Stimulated activated CD4-positive, alpha-beta T cell treated with anti-CD3 and anti-CD28 coated beads, Interleukin-1b, Interleukin-23, amount 100 ng/mL, for 4 hours (primary cell): ENCODE measurements around the gene TERT.
"Not testable (repeated sequence)": the region's sequence is repeated elsewhere in the genome, so short reads cannot be mapped to it uniquely, and the experiment has no call there.

ENCODE experiments used
- DNase-seq, 2 donors: peaks; one replicate each; pipeline ENCODE4 v3.0.0-alpha.2; 2020; ENCODE audit warnings: low read depth in 2 of 2

Gene TERT

GRCh38 chr5:1294206-1294834, 548 bp downstream of the TERT start:
- no peak for DNase-seq

DNA sequence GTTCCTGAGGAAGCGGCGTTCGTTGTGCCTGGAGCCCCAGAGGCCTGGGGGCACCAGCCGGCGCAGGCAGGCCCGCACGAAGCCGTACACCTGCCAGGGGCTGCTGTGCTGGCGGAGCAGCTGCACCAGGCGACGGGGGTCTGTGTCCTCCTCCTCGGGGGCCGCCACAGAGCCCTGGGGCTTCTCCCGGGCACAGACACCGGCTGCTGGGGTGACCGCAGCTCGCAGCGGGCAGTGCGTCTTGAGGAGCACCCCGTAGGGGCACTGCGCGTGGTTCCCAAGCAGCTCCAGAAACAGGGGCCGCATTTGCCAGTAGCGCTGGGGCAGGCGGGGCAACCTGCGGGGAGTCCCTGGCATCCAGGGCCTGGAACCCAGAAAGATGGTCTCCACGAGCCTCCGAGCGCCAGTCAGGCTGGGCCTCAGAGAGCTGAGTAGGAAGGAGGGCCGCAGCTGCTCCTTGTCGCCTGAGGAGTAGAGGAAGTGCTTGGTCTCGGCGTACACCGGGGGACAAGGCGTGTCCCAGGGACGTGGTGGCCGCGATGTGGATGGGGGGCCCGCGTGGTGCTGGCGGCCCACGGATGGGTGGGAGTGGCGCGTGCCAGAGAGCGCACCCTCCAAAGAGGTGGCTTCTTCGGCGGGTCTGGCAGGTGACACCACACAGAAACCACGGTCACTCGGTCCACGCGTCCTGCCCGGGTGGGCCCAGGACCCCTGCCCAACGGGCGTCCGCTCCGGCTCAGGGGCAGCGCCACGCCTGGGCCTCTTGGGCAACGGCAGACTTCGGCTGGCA, 1.3 kb downstream of the TERT start:
- DNase-seq, result no peak

DNA sequence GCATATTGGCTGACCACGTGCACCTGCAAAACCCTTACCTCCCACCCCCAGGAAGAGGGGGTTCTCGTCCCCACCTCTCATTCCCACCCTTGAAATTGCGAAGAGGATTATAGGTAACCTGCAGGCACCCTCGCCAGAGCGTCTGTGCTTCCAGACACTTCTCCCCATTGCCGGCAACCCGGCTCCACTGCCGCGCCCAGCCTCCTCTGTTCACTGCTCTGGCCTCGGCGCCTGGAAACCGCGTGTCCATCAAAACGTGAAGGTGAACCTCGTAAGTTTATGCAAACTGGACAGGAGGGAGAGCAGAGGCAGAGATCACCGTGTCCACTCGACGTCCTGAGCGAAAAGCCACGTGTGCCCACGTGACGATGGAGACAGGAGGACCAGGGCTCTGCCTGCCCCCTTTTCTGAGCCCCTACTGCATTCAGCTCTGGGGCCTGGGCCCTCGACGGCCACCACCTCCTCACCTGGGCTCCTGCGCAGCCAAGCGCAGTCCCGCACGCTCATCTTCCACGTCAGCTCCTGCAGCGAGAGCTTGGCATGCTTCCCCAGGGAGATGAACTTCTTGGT, 1.9 kb downstream of the TERT start:
- no peak for DNase-seq

DNA sequence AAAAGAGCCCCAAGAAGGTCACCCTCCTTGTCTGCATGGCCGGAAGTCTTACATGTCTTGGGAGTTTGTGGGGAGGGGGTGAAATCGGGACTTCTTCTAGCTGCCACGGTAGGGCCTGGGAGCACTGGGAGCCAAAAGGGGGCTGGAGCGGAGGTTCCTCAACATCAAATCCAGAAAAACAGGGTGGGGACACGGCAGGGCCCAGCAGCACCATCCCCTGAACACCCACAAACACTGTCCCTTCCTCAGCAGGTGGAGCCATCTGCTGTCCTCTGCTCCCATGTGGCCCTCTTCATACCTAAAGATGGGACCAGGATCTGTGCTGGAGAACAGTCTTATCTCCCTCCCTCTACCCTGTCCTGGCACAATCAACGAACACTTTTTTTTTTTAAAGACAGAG, 2.7 kb downstream of the TERT start:
- DNase-seq, result no peak

DNA sequence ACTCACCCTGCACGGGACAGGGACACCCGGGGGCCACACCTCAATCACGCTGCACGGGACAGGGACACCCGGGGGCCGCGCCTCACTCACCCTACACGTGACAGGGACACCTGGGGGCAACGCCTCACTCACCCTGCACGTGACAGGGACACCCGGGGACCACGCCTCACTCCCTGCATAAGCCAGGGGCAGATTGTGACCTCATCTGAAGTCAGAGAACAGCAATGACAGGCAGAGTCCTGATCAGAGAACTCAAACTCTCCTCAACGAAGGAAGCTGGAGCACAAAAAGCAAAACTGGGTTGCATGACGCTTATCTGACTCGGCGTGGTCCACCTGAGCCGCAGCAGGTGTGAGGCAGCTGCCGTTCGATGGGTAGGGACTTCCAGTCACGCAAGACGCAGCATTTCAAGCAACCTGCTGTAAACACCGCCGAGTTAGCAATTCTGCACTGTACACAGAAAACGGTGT, 3.2 kb downstream of the TERT start:
- no peak for DNase-seq

- not testable (repeated sequence) for DNase-seq
Observed at GRCh38 chr5:1290956-1291355, 3.9 kb downstream of the TERT start.

GRCh38 chr5:1289559-1289958, 5.3 kb downstream of the TERT start:
- not testable (repeated sequence) for DNase-seq

GRCh38 chr5:1288439-1289335, 6.2 kb downstream of the TERT start:
- no peak for DNase-seq

GRCh38 chr5:1285883-1286291, 9.0 kb downstream of the TERT start:
- no peak for DNase-seq

DNA sequence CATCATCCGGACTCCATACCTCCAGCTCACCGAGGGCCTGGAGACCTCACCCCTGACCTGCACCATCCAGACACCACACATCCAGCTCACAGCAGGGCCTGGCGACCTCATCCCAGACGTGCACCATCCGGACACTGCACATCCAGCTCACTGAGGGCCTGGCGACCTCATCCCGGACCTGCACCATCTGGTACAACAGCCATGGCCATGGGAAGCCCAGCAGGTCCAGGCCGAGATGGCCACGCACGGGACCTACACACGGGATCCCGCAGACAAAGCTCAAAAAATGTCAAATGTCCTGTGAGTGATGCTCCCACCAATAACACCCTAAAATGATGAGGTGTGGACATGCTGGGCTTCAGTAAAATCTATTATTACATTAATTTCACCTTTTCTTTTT, 9.7 kb downstream of the TERT start:
- DNase-seq, result no peak

- DNase-seq, result not testable (repeated sequence)
Observed at GRCh38 chr5:1284336-1284970, 10.4 kb downstream of the TERT start.

- DNase-seq, result not testable (repeated sequence)
Observed at GRCh38 chr5:1283729-1284041, 11.2 kb downstream of the TERT start.

- not testable (repeated sequence) for DNase-seq
Observed at GRCh38 chr5:1282993-1283728, 11.7 kb downstream of the TERT start.

- no peak for DNase-seq
Observed at GRCh38 chr5:1282131-1282992, 12.5 kb downstream of the TERT start.

- DNase-seq, result no peak
Observed at GRCh38 chr5:1281038-1281882, 13.6 kb downstream of the TERT start.

GRCh38 chr5:1280177-1281037, 14.5 kb downstream of the TERT start:
- no peak for DNase-seq

DNA sequence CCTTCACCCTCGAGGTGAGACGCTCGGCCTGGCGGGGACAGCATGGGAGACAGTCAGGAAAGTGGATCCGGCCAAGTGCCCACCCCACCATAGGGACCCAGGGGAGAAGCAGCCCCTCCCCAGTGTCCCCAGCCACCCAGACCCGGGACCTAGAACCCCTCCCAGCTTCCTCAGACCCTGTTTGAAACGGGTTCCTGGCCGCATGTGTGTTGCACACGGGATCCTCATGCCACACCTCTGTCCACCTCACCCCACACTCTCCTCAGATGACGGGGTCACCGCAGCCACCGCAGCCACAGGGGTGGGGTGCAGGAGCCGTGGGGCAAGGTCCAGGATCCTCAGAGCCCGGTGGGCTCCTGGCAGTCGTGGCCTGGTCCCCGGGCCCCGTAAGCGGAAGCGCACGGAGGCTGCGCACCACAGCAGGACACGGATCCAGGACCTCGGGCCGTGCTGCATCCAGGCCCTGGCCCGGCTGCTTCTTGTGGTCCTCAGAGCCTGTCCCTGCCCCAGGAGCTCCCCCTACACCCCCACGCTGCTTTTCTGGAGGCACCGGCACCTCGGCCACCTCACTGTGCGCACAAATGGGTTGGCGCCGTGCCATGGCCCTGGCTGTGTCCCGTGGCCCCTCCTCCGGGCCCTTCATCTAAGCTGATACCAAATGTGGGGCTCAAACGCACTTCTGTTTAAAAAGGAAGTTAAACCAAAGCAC, 15.3 kb downstream of the TERT start:
- no peak for DNase-seq
